Measurements from ENCODE around the gene KIAA0513.

The KIAA0513 gene

GRCh38 chr16:85090873-85091521 lies 63.4 kb downstream of the KIAA0513 start:
- H3K4me1 ChIP-seq (ENCODE audit: control insufficient read depth in 1 of 2, insufficient read depth in 1 of 2, low read depth in 1 of 2, low read length in 1 of 2), result peaks cover 5 to 11% of the 10 kb centered on the region in 2 experiments
- TF ChIP-seq CTCF (IDR thresholded peaks at IDR 0.05), result no peak
- peaks cover 56% of the 10 kb centered on the region for H3K36me3 ChIP-seq
- H3K27me3 ChIP-seq, result no peaks in the 10 kb centered on the region
- no peaks in the 10 kb centered on the region for H3K9me3 ChIP-seq
- peak overlapping the region; percentile 65 for H3K27ac ChIP-seq
- no peak overlapping the region for H3K4me3 ChIP-seq (ENCODE audit: low read depth in 1 of 2, low read length in 1 of 2)

GRCh38 chr16:85091522-85091910 lies 63.9 kb downstream of the KIAA0513 start:
- H3K4me3 ChIP-seq (ENCODE audit: low read depth in 1 of 2, low read length in 1 of 2), result no peak overlapping the region
- TF ChIP-seq CTCF (IDR thresholded peaks at IDR 0.05), result no peak

GRCh38 chr16:85092309-85092708 lies 64.7 kb downstream of the KIAA0513 start:
- peaks cover 5 to 11% of the 10 kb centered on the region in 2 experiments for H3K4me1 ChIP-seq (ENCODE audit: control insufficient read depth in 1 of 2, insufficient read depth in 1 of 2, low read depth in 1 of 2, low read length in 1 of 2)
- peak overlapping the region; percentile 65 for H3K27ac ChIP-seq
- H3K9me3 ChIP-seq, result no peaks in the 10 kb centered on the region
- H3K36me3 ChIP-seq, result peaks cover 43% of the 10 kb centered on the region
- TF ChIP-seq CTCF (IDR thresholded peaks at IDR 0.05), result no peak
- H3K4me3 ChIP-seq (ENCODE audit: low read depth in 1 of 2, low read length in 1 of 2), result no peak overlapping the region
- peaks cover 12% of the 10 kb centered on the region for H3K27me3 ChIP-seq

More at GRCh38 chr16:85091522-85091910, 63.9 kb downstream of the KIAA0513 start:
- Histone ChIP-seq H3K4me1 (ENCODE audit: control insufficient read depth in 1 of 2, insufficient read depth in 1 of 2, low read depth in 1 of 2, low read length in 1 of 2) (peaks cover 5 to 11% of the 10 kb centered on the region in 2 experiments), H3K9me3 (no peaks in the 10 kb centered on the region), H3K27me3 (peaks cover 4% of the 10 kb centered on the region), H3K27ac (peak overlapping the region; percentile 65), H3K36me3 (peaks cover 51% of the 10 kb centered on the region)

GRCh38 chr16:85092851-85093250 lies 65.3 kb downstream of the KIAA0513 start:
- H3K4me1 ChIP-seq (ENCODE audit: control insufficient read depth in 1 of 2, insufficient read depth in 1 of 2, low read depth in 1 of 2, low read length in 1 of 2), result peaks cover 5 to 11% of the 10 kb centered on the region in 2 experiments
- no peaks in the 10 kb centered on the region for H3K9me3 ChIP-seq
- no peak overlapping the region for H3K4me3 ChIP-seq (ENCODE audit: low read depth in 1 of 2, low read length in 1 of 2)
- H3K27ac ChIP-seq, result peak overlapping the region; percentile 65
- peaks cover 37% of the 10 kb centered on the region for H3K36me3 ChIP-seq
- TF ChIP-seq CTCF (IDR thresholded peaks at IDR 0.05), result no peak
- peaks cover 18% of the 10 kb centered on the region for H3K27me3 ChIP-seq

- H3K9me3 ChIP-seq, result no peaks in the 10 kb centered on the region
- H3K27ac ChIP-seq, result no peak overlapping the region
- H3K4me3 ChIP-seq (ENCODE audit: low read depth in 1 of 2, low read length in 1 of 2), result no peak overlapping the region
- H3K36me3 ChIP-seq, result peaks cover 29% of the 10 kb centered on the region
- peaks cover 24% of the 10 kb centered on the region for H3K27me3 ChIP-seq
- peaks cover 5 to 11% of the 10 kb centered on the region in 2 experiments for H3K4me1 ChIP-seq (ENCODE audit: control insufficient read depth in 1 of 2, insufficient read depth in 1 of 2, low read depth in 1 of 2, low read length in 1 of 2)
- no peak for TF ChIP-seq CTCF (IDR thresholded peaks at IDR 0.05)
These were observed 66.1 kb downstream of the KIAA0513 start for GRCh38 chr16:85093705-85094104.
